GM23338 (cell line): ENCODE measurements around the gene LRRTM1. TPM values are rescaled to one million over a fixed set of nuclear protein-coding genes. Genes with fewer than 3 reads are reported as not detected.

Experiments used
- ATAC-seq: fragments of 200-7000 bp; cut with Tn5 transposase; 3 replicates; pipeline ENCODE4 v1.9.1; 2020
- DNase-seq: peaks from one replicate; pipeline ENCODE4 v3.0.0-alpha.2; 2015; ENCODE audit warnings: low spot score
- H2AFZ ChIP-seq: fragments of 200-600 bp; sonication (generic); 2 replicates; pipeline ENCODE4 v1.8.0; 2016; ENCODE audit warnings: antibody characterized with exemption, mild to moderate bottlenecking, moderate library complexity
- H3F3A ChIP-seq: fragments of 200-600 bp; sonication (generic); replicated peaks from 2 replicates; pipeline ENCODE4 v1.8.0; 2017; ENCODE audit warnings: antibody characterized with exemption, mixed run types, low read depth
- H3K27ac ChIP-seq: fragments of 200-600 bp; sonication (generic); 2 replicates; pipeline ENCODE4 v1.6.1; 2016; ENCODE audit warnings: low read depth
- H3K27me3 ChIP-seq: fragments of 200-600 bp; sonication (generic); 2 replicates; pipeline ENCODE4 v1.8.0; 2016; ENCODE audit warnings: mild to moderate bottlenecking, mixed run types, moderate library complexity; ENCODE audit not compliant: insufficient read depth
- H3K36me3 ChIP-seq: fragments of 200-600 bp; sonication (generic); 2 replicates; pipeline ENCODE4 v1.8.0; 2016; ENCODE audit warnings: mild to moderate bottlenecking; ENCODE audit not compliant: insufficient read depth
- H3K4me1 ChIP-seq: fragments of 200-600 bp; sonication (generic); 2 replicates; pipeline ENCODE4 v1.8.0; 2016; ENCODE audit warnings: mild to moderate bottlenecking, moderate library complexity; ENCODE audit not compliant: insufficient read depth
- H3K4me2 ChIP-seq: fragments of 200-600 bp; sonication (generic); 2 replicates; pipeline ENCODE4 v1.7.1; 2017; ENCODE audit warnings: mixed run types
- H3K4me3 ChIP-seq: fragments of 200-600 bp; sonication (generic); 2 replicates; pipeline ENCODE4 v1.6.1; 2016; ENCODE audit warnings: mixed run types
- H3K79me2 ChIP-seq: fragments of 200-600 bp; sonication (generic); replicated peaks from 2 replicates; pipeline ENCODE4 v1.8.0; 2017; ENCODE audit warnings: mild to moderate bottlenecking; ENCODE audit not compliant: insufficient read depth
- H3K9me2 ChIP-seq: fragments of 200-600 bp; sonication (generic); 2 replicates; pipeline ENCODE4 v1.8.0; 2017; ENCODE audit not compliant: insufficient read depth
- H4K20me1 ChIP-seq: fragments of 200-600 bp; sonication (generic); replicated peaks from 2 replicates; pipeline ENCODE4 v1.8.0; 2017; ENCODE audit warnings: mild to moderate bottlenecking; ENCODE audit not compliant: insufficient read depth
- H3K27ac Mint-ChIP-seq: 2 replicates; pipeline ENCODE4 v1.8.0; 2020; ENCODE audit warnings: inconsistent platforms, mild to moderate bottlenecking, moderate library complexity, mixed read lengths
- H3K27me3 Mint-ChIP-seq: 3 replicates; pipeline ENCODE4 v1.8.0; 2022; ENCODE audit warnings: low read depth, mild to moderate bottlenecking, moderate library complexity, mixed read lengths, inconsistent platforms; ENCODE audit not compliant: insufficient read depth, poor library complexity
- H3K36me3 Mint-ChIP-seq: 3 replicates; pipeline ENCODE4 v1.8.0; 2021; ENCODE audit warnings: low read depth, mild to moderate bottlenecking, inconsistent platforms, moderate library complexity, mixed read lengths
- H3K4me1 Mint-ChIP-seq: 3 replicates; pipeline ENCODE4 v1.8.0; 2020; ENCODE audit warnings: mild to moderate bottlenecking, inconsistent platforms, mixed read lengths
- H3K4me3 Mint-ChIP-seq: 3 replicates; pipeline ENCODE4 v1.8.0; 2021; ENCODE audit warnings: moderate library complexity, mild to moderate bottlenecking, inconsistent platforms, mixed read lengths
- H3K9me3 Mint-ChIP-seq: 3 replicates; pipeline ENCODE4 v1.8.0; 2020; ENCODE audit warnings: moderate library complexity, mild to moderate bottlenecking, inconsistent platforms, mixed read lengths
- CREB1 ChIP-seq: fragments of 250-450 bp; sonication (Bioruptor Pico); IDR thresholded peaks from 2 replicates; pipeline ENCODE4 v1.5.0; 2020; ENCODE audit warnings: low read depth, mild to moderate bottlenecking, moderate library complexity
- CTCF ChIP-seq, 2 experiments: fragments of 200-600 bp in 1 of 2; sonication (generic) in 1 of 2; conservative IDR thresholded peaks; 2 replicates each; pipeline versions ENCODE4 v1.5.1 to v1.6.1; 2016 to 2017; ENCODE audit warnings: antibody characterized with exemption in 2 of 2, low read depth in 2 of 2, mild to moderate bottlenecking in 2 of 2, moderate library complexity in 1 of 2
- ETS1 ChIP-seq: IDR thresholded peaks from 2 replicates; pipeline ENCODE4 v1.6.1; 2016; ENCODE audit warnings: antibody characterized with exemption
- EZH2 ChIP-seq: fragments of 200-600 bp; sonication (generic); IDR thresholded peaks from one replicate; pipeline ENCODE4 v1.8.0; 2017; ENCODE audit warnings: antibody characterized with exemption, mild to moderate bottlenecking, low read depth; ENCODE audit not compliant: unreplicated experiment
- EZH2phosphoT487 ChIP-seq: fragments of 200-600 bp; sonication (generic); IDR thresholded peaks from one replicate; pipeline ENCODE4 v1.8.1; 2018; ENCODE audit warnings: antibody characterized with exemption; ENCODE audit not compliant: unreplicated experiment
- JUNB ChIP-seq: IDR thresholded peaks from one replicate; pipeline ENCODE4 v1.6.1; 2016; ENCODE audit warnings: antibody characterized with exemption; ENCODE audit not compliant: unreplicated experiment
- NANOG ChIP-seq: IDR thresholded peaks from 2 replicates; pipeline ENCODE4 v1.6.1; 2016; ENCODE audit warnings: antibody characterized with exemption, borderline replicate concordance
- POLR2AphosphoS5 ChIP-seq: IDR thresholded peaks from 2 replicates; pipeline ENCODE4 v1.6.1; 2016; ENCODE audit warnings: antibody characterized with exemption, low read depth
- REST ChIP-seq: IDR thresholded peaks from one replicate; pipeline ENCODE4 v1.6.1; 2018; ENCODE audit warnings: antibody characterized with exemption; ENCODE audit not compliant: unreplicated experiment
- STAT1 ChIP-seq: IDR thresholded peaks from one replicate; pipeline ENCODE4 v1.6.1; 2016; ENCODE audit warnings: antibody characterized with exemption; ENCODE audit not compliant: unreplicated experiment
- ZNF114 ChIP-seq: fragments of 250-450 bp; sonication (Bioruptor Pico); IDR thresholded peaks from 2 replicates; pipeline ENCODE4 v1.5.0; 2020; ENCODE audit warnings: mild to moderate bottlenecking, moderate library complexity
- ZNF331 ChIP-seq: fragments of 250-450 bp; sonication (Bioruptor Pico); IDR thresholded peaks from 2 replicates; pipeline ENCODE4 v1.5.0; 2020; ENCODE audit warnings: low read depth, mild to moderate bottlenecking, moderate library complexity
- ZNF462 ChIP-seq: fragments of 250-450 bp; sonication (Bioruptor Pico); IDR thresholded peaks from 2 replicates; pipeline ENCODE4 v1.5.0; 2020; ENCODE audit warnings: mild to moderate bottlenecking, moderate library complexity
- polyA plus RNA-seq: library from polyadenylated mRNA; unstranded; fragments of >200 nt; fragmentation: Nextera tagmentation; extraction: Ambion mirVana; gene quantifications from 2 replicates; pipeline ENCODE4 v1.2.1, GENCODE V29; 2016
- total RNA-seq: library from RNA; depleted of rRNA; stranded (reverse); fragments of >200 nt; shearing (Covaris generic); gene quantifications from 2 replicates; pipeline ENCODE4 v1.2.3, GENCODE V29; 2014

Gene LRRTM1
- total and polyA plus RNA-seq, 2 experiments from 2014 or later = 0.34 to 1.3 TPM

- TF ChIP-seq REST = no peak
- TF ChIP-seq EZH2phosphoT487 = no peak
- TF ChIP-seq ETS1 = no peak
- TF ChIP-seq NANOG = no peak
- TF ChIP-seq CREB1 (CRISPR knock-in tag) = no peak
- TF ChIP-seq ZNF114 (CRISPR knock-in tag) = no peak
- TF ChIP-seq JUNB = no peak
- no peak for TF ChIP-seq STAT1
- no peak for TF ChIP-seq ZNF331 (CRISPR knock-in tag)
Observed at GRCh38 chr2:80348953-80349352, 44.4 kb upstream of the LRRTM1 start (continued).

- Mint-ChIP-seq H3K9me3 (no peaks in the 10 kb centered on the region), H3K27me3 (no peaks in the 10 kb centered on the region), H3K4me1 (peaks cover 23% of the 10 kb centered on the region), H3K36me3 (no peaks in the 10 kb centered on the region), H3K27ac (no peak overlapping the region), H3K4me3 (no peak overlapping the region)
- no peak for DNase-seq
- H3K36me3 ChIP-seq = no peaks in the 10 kb centered on the region
- peaks cover 15% of the 10 kb centered on the region for H3K4me1 ChIP-seq
- no peak overlapping the region for H3K27ac ChIP-seq
- no peak overlapping the region for H3K4me2 ChIP-seq
- H3F3A ChIP-seq = no peaks in the 10 kb centered on the region
- ATAC-seq = no peak
- peaks cover 13% of the 10 kb centered on the region; the same call in 1 of the 2 replicates for H3K9me2 ChIP-seq
- no peak overlapping the region for H3K4me3 ChIP-seq
- H2AFZ ChIP-seq = no peak overlapping the region
- no peaks in the 10 kb centered on the region for H3K79me2 ChIP-seq
- H3K27me3 ChIP-seq = no peaks in the 10 kb centered on the region
- no peaks in the 10 kb centered on the region for H4K20me1 ChIP-seq
- TF ChIP-seq CTCF (conservative IDR thresholded peaks at IDR 0.05; ENCODE audit: low read depth in 2 of 2) (no peak), POLR2AphosphoS5 (no peak), ZNF331 (CRISPR knock-in tag) (no peak), EZH2 (no peak), JUNB (no peak), EZH2phosphoT487 (no peak), ZNF114 (CRISPR knock-in tag) (no peak), ZNF462 (CRISPR knock-in tag) (no peak), NANOG (no peak)
Observed at GRCh38 chr2:80348078-80348477, 43.5 kb upstream of the LRRTM1 start.
